A673 (cell line): ENCODE data around the gene TWSG1. TPM values are rescaled to one million over a fixed set of nuclear protein-coding genes. Genes with fewer than 3 reads are reported as not detected.
"Not testable (repeated sequence)": the region's sequence is repeated elsewhere in the genome, so short reads cannot be mapped to it uniquely, and the experiment has no call there.

Experiments
- BruUV-seq: library from RNA; stranded (reverse); fragments of 400-500 nt; replicated peaks from 2 replicates; lab custom pipeline; 2021; lab: Mats Ljungman, UMichigan
- CTCF ChIA-PET: fragments of 300-600 bp; sonication (Branson Sonifier 250); formaldehyde crosslinking; loops from one replicate; lab custom pipeline; 2022; ENCODE audit warnings: antibody characterized with exemption; lab: Charles Lee
- POLR2A ChIA-PET: fragments of 300-600 bp; sonication (Branson Sonifier 250); formaldehyde crosslinking; loops from one replicate; lab custom pipeline; 2022; ENCODE audit warnings: antibody characterized with exemption; ENCODE audit not compliant: low non-redundant PET; lab: Charles Lee
- DNase-seq: peaks from one replicate; pipeline ENCODE4 v3.0.0-alpha.2; 2015; ENCODE audit warnings: low spot score
- H3K27ac ChIP-seq: fragments of 200-600 bp; sonication (generic); 2 replicates; pipeline ENCODE4 v1.5.1; 2016; ENCODE audit warnings: mixed run types, low read depth, mild to moderate bottlenecking, mixed read lengths, antibody characterized with exemption, low read length; ENCODE audit not compliant: poor library complexity, severe bottlenecking
- H3K27me3 ChIP-seq: fragments of 200-600 bp; sonication (generic); replicated peaks from 2 replicates; pipeline ENCODE4 v1.6.1; 2017; ENCODE audit warnings: mixed run types, low read depth, mild to moderate bottlenecking, mixed read lengths, antibody characterized with exemption, low read length; ENCODE audit not compliant: insufficient read depth, poor library complexity
- H3K36me3 ChIP-seq: fragments of 200-600 bp; sonication (generic); 2 replicates; pipeline ENCODE4 v1.6.1; 2016; ENCODE audit warnings: mixed run types, mild to moderate bottlenecking, mixed read lengths, antibody characterized with exemption, low read length; ENCODE audit not compliant: insufficient read depth, poor library complexity, severe bottlenecking
- H3K4me1 ChIP-seq: fragments of 200-600 bp; sonication (generic); 2 replicates; pipeline ENCODE4 v1.6.1; 2017; ENCODE audit warnings: mixed run types, mild to moderate bottlenecking, mixed read lengths, antibody characterized with exemption, low read length; ENCODE audit not compliant: insufficient read depth, poor library complexity, severe bottlenecking
- H3K4me3 ChIP-seq: fragments of 200-600 bp; sonication (generic); 2 replicates; pipeline ENCODE4 v1.5.1; 2016; ENCODE audit warnings: low read depth, mixed run types, mild to moderate bottlenecking, mixed read lengths, low read length; ENCODE audit not compliant: poor library complexity, severe bottlenecking
- H3K9me3 ChIP-seq: fragments of 200-600 bp; sonication (generic); 2 replicates; pipeline ENCODE4 v1.6.1; 2016; ENCODE audit warnings: mixed run types, low read depth, mild to moderate bottlenecking, mixed read lengths, antibody characterized with exemption, low read length; ENCODE audit not compliant: poor library complexity, severe bottlenecking
- CTCF ChIP-seq: fragments of 300-800, 200-600 bp; sonication (generic); conservative IDR thresholded peaks from 2 replicates; pipeline ENCODE4 v1.5.1; 2017; ENCODE audit warnings: low read depth, mild to moderate bottlenecking, antibody characterized with exemption, low read length, moderate library complexity, mixed read lengths
- EZH2 ChIP-seq: fragments of 200-600 bp; sonication (generic); IDR thresholded peaks from 2 replicates; pipeline ENCODE4 v1.6.1; 2017; ENCODE audit warnings: borderline replicate concordance, low read depth, mild to moderate bottlenecking, mixed read lengths, antibody characterized with exemption, low read length; ENCODE audit not compliant: poor library complexity, severe bottlenecking
- intact Hi-C: fragments of 100-400 bp; cut with micrococcal nuclease; formaldehyde crosslinking; loops from one replicate; pipeline ENCODE4 v1.10.0; 2022; ENCODE audit not compliant: unreplicated experiment
- total RNA-seq: library from RNA; stranded (reverse); gene quantifications from 2 replicates; pipeline ENCODE4 v1.2.3, GENCODE V29; 2021

The TWSG1 gene
- total RNA-seq, 1 experiment from 2014 or later = 34.9 TPM

GRCh38 chr18:9394046-9394445 lies 59.5 kb downstream of the TWSG1 start:
- ChIA-PET CTCF (no interaction called here), POLR2A (no interaction called here)
- H3K4me1 ChIP-seq = no peaks in the 10 kb centered on the region
- no peak overlapping the region for H3K27ac ChIP-seq
- BruUV-seq = no TSS peak
- intact Hi-C loops = no loop called here
- H3K4me3 ChIP-seq = no peak overlapping the region
- peaks cover 10% of the 10 kb centered on the region for H3K9me3 ChIP-seq
- peaks cover 5% of the 10 kb centered on the region for H3K36me3 ChIP-seq
- no peak for DNase-seq
- no peaks in the 10 kb centered on the region for H3K27me3 ChIP-seq
- no peak for TF ChIP-seq EZH2
- no peak for TF ChIP-seq CTCF

GRCh38 chr18:9400197-9400596 lies 65.6 kb downstream of the TWSG1 start:
- Histone ChIP-seq H3K4me1 (no peaks in the 10 kb centered on the region), H3K9me3 (no peaks in the 10 kb centered on the region), H3K4me3 (no peak overlapping the region), H3K36me3 (peaks cover 3% of the 10 kb centered on the region), H3K27ac (no peak overlapping the region), H3K27me3 (no peaks in the 10 kb centered on the region)
- ChIA-PET POLR2A (no interaction called here), CTCF (no interaction called here)
- BruUV-seq = TSS peak; percentile 22
- TF ChIP-seq CTCF (no peak), EZH2 (no peak)
- intact Hi-C loops = no loop called here
- no peak for DNase-seq

GRCh38 chr18:9401176-9401575 lies 66.6 kb downstream of the TWSG1 start:
- no peaks in the 10 kb centered on the region for H3K27me3 ChIP-seq
- no peak overlapping the region for H3K4me3 ChIP-seq
- peaks cover 3% of the 10 kb centered on the region for H3K36me3 ChIP-seq
- DNase-seq = no peak
- H3K9me3 ChIP-seq = no peaks in the 10 kb centered on the region
- CTCF ChIA-PET = no interaction called here
- TF ChIP-seq CTCF = no peak
- no peak for TF ChIP-seq EZH2
- intact Hi-C loops = no loop called here
- no peak overlapping the region for H3K27ac ChIP-seq
- no peaks in the 10 kb centered on the region for H3K4me1 ChIP-seq
- no TSS peak for BruUV-seq
- POLR2A ChIA-PET = no interaction called here

GRCh38 chr18:9402358-9403007 lies 67.9 kb downstream of the TWSG1 start:
- H3K4me3 ChIP-seq, H3K27ac ChIP-seq, H3K9me3 ChIP-seq, H3K27me3 ChIP-seq, H3K4me1 ChIP-seq, BruUV-seq, intact Hi-C loops, H3K36me3 ChIP-seq, DNase-seq, CTCF ChIA-PET, POLR2A ChIA-PET: not testable (repeated sequence)
